ENCODE data around the gene CMTM6.

The CMTM6 gene

GRCh38 chr3:32487781-32488473 is 14.7 kb downstream of the CMTM6 start:
- peaks cover 39% of the 10 kb centered on the region for H3K36me3 Mint-ChIP-seq (ENCODE audit: low read depth)
- peaks cover 8% of the 10 kb centered on the region for H3K4me1 Mint-ChIP-seq
- no peaks in the 10 kb centered on the region for H3K9me3 Mint-ChIP-seq
- H3K27me3 Mint-ChIP-seq (ENCODE audit: low read depth): no peaks in the 10 kb centered on the region
- H3K4me3 Mint-ChIP-seq: no peak overlapping the region
- TF ChIP-seq, protein P1, sequence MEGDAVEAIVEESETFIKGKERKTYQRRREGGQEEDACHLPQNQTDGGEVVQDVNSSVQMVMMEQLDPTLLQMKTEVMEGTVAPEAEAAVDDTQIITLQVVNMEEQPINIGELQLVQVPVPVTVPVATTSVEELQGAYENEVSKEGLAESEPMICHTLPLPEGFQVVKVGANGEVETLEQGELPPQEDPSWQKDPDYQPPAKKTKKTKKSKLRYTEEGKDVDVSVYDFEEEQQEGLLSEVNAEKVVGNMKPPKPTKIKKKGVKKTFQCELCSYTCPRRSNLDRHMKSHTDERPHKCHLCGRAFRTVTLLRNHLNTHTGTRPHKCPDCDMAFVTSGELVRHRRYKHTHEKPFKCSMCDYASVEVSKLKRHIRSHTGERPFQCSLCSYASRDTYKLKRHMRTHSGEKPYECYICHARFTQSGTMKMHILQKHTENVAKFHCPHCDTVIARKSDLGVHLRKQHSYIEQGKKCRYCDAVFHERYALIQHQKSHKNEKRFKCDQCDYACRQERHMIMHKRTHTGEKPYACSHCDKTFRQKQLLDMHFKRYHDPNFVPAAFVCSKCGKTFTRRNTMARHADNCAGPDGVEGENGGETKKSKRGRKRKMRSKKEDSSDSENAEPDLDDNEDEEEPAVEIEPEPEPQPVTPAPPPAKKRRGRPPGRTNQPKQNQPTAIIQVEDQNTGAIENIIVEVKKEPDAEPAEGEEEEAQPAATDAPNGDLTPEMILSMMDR (IDR thresholded peaks at IDR 0.05; ENCODE audit: unreplicated experiment in 3 of 3): no peak
- peak overlapping the region in 1 of 3 experiments; percentile 42 for H3K27ac Mint-ChIP-seq

DNA sequence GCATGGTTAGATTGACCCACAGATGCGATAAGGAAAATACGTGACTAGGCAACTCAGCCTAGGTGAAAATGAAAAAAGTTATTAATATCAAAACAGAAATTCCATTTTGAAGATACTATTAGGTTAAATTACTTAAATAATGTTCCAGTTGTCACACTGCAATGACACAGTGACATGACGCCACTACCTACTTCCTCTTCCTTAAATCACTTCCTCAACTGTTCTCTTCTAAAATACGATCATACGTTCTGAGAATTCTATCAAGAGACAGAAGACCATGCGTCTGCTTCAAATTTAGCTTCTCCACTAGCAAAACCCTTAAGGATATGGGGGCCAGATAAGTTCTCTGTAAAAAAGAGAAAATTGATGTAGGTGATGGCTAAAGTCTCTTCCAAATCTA is 18.2 kb downstream of the CMTM6 start:
- no peak overlapping the region for H3K27ac Mint-ChIP-seq
- H3K27me3 Mint-ChIP-seq (ENCODE audit: low read depth): no peaks in the 10 kb centered on the region
- no peak overlapping the region for H3K4me3 Mint-ChIP-seq
- no peaks in the 10 kb centered on the region for H3K9me3 Mint-ChIP-seq
- peaks cover 8% of the 10 kb centered on the region for H3K4me1 Mint-ChIP-seq
- peaks cover 64% of the 10 kb centered on the region for H3K36me3 Mint-ChIP-seq (ENCODE audit: low read depth)
- TF ChIP-seq, protein P1 (IDR thresholded peaks at IDR 0.05; ENCODE audit: unreplicated experiment in 3 of 3): no peak

GRCh38 chr3:32483772-32484171 is 18.9 kb downstream of the CMTM6 start:
- no peaks in the 10 kb centered on the region for H3K27me3 Mint-ChIP-seq (ENCODE audit: low read depth)

DNA sequence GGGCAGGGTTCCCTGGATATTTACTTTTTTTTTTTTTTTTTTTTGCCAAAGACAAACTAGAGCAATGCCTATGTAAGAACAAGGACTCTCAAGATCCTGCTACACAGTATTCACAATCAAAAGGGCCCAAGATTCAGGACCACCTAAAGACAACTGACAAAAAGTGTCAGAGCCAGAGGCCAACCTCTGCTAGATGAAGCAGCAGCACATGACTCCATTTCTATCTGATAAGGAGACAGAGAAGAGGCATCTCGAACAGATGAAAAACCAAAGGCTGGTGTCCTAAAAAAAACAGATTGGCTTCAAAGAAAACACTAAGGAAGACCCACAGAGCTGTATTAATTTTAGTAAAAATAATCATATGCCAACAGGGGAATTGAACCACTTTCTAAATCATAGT is 20.0 kb downstream of the CMTM6 start:
- no peaks in the 10 kb centered on the region for H3K27me3 Mint-ChIP-seq (ENCODE audit: low read depth)
- TF ChIP-seq, protein P1 (IDR thresholded peaks at IDR 0.05; ENCODE audit: unreplicated experiment in 3 of 3): no peak
- H3K36me3 Mint-ChIP-seq (ENCODE audit: low read depth): peaks cover 69% of the 10 kb centered on the region
- no peaks in the 10 kb centered on the region for H3K9me3 Mint-ChIP-seq
- no peak overlapping the region for H3K27ac Mint-ChIP-seq
- no peak overlapping the region for H3K4me3 Mint-ChIP-seq
- no peaks in the 10 kb centered on the region for H3K4me1 Mint-ChIP-seq

More at GRCh38 chr3:32483772-32484171, 18.9 kb downstream of the CMTM6 start:
- H3K27ac Mint-ChIP-seq: no peak overlapping the region
- TF ChIP-seq, protein P1 (IDR thresholded peaks at IDR 0.05; ENCODE audit: unreplicated experiment in 3 of 3): no peak
- no peak overlapping the region for H3K4me3 Mint-ChIP-seq
- H3K36me3 Mint-ChIP-seq (ENCODE audit: low read depth): peaks cover 71% of the 10 kb centered on the region
- H3K9me3 Mint-ChIP-seq: no peaks in the 10 kb centered on the region
- peaks cover 8% of the 10 kb centered on the region for H3K4me1 Mint-ChIP-seq

DNA sequence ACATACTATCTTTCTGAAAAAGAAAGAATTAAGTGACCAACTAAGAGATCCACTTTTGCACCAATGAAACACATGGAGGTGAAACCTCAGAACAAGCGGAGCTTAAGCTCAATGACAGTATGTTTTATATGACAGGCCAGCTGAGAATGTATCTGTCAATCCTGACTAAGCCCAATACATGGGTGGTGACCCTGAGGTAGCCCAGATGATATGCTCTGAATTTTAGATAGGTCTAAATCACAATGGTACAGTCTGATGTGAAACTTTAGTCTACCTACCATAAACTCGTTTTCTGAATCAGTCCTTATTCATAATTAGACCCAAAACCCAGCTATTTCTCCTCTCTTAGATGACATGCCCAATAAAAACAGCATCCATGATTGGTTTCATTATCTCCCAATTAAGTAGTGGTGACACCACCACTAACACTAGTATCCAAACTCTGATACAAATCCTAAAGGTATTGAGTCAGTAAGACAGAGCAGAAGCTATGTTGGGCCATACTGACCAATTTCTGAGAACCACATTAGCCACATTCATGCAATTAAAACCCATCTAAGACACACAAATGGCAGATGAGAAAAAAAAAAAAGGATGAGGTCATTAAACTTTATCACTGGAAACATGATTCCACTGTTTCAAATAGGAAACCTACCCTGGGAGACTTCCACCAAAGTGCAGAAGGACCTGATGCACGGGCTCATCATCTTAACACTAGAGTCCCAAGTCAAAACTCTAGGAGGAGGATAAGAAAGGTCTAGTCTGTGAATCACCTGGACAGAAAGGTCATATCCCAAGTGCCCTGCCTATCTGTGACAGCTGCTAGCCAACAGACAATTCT is 20.6 kb downstream of the CMTM6 start:
- Mint-ChIP-seq H3K27ac (no peak overlapping the region), H3K36me3 (ENCODE audit: low read depth) (peaks cover 67% of the 10 kb centered on the region), H3K4me1 (no peaks in the 10 kb centered on the region), H3K4me3 (no peak overlapping the region), H3K9me3 (no peaks in the 10 kb centered on the region), H3K27me3 (ENCODE audit: low read depth) (no peaks in the 10 kb centered on the region)
- TF ChIP-seq, protein P1 (IDR thresholded peaks at IDR 0.05; ENCODE audit: unreplicated experiment in 3 of 3): no peak

All from nephron (organoid).